Prostate gland (tissue), 2 donors: Measurements from ENCODE around the gene PDK4.
A peak's percentile ranks its signal among the peaks of the same experiment; 100 is the strongest.

Source experiments
- POLR2AphosphoS5 ChIP-seq: sonication (generic); formaldehyde crosslinking; IDR thresholded peaks from one replicate; pipeline ENCODE4 v1.6.1; 2017; ENCODE audit warnings: antibody characterized with exemption
- TF ChIP-seq, protein P1 (sequence below), 4 experiments: fragments of 200-600 bp in 2 of 4; fragments of 450-650 bp in 2 of 4; sonication (generic) in 2 of 4; IDR thresholded peaks; 1 replicate in 3 of 4; 2 replicates in 1 of 4; pipeline ENCODE4 v1.5.1; 2016 to 2019; ENCODE audit warnings: antibody characterized with exemption in 4 of 4, mild to moderate bottlenecking in 2 of 4, moderate library complexity in 2 of 4

GRCh38 chr7:95628831-95629439, 32.6 kb upstream of the PDK4 start:
- TF ChIP-seq, protein P1, sequence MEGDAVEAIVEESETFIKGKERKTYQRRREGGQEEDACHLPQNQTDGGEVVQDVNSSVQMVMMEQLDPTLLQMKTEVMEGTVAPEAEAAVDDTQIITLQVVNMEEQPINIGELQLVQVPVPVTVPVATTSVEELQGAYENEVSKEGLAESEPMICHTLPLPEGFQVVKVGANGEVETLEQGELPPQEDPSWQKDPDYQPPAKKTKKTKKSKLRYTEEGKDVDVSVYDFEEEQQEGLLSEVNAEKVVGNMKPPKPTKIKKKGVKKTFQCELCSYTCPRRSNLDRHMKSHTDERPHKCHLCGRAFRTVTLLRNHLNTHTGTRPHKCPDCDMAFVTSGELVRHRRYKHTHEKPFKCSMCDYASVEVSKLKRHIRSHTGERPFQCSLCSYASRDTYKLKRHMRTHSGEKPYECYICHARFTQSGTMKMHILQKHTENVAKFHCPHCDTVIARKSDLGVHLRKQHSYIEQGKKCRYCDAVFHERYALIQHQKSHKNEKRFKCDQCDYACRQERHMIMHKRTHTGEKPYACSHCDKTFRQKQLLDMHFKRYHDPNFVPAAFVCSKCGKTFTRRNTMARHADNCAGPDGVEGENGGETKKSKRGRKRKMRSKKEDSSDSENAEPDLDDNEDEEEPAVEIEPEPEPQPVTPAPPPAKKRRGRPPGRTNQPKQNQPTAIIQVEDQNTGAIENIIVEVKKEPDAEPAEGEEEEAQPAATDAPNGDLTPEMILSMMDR (IDR thresholded peaks at IDR 0.05) = no peak
- peak; percentile 56 for TF ChIP-seq POLR2AphosphoS5
